ENCODE data around the gene PRDM5. TPM values are rescaled to one million over a fixed set of nuclear protein-coding genes. Genes with fewer than 3 reads are reported as not detected.

The PRDM5 gene
- total and polyA plus RNA-seq, 2 of the 13 experiments (the other 11 are each of a cell fraction or from before 2014, with no cell fraction given), result not detected

DNA sequence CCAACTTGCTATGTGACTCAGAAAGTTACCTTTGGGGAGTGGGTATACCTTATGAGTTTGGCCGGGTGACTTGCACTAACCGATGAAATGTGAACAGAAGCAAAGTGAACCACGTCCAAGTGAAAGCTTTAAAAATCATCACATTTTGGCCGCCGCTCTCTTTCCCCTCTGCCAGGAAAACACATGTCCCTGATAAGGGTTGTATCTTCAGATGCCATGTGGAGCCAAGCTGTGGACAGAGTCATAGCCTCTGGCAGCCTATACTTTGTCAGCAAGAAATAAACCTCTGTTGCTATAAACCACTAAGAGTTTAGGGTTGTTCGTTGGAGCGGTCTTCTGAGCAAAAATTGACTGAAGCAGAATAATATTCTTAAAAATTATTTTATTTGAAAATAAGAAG lies 92.3 kb downstream of the PRDM5 start (continued):
- TF ChIP-seq HOXA3 (CRISPR knock-in tag; IDR thresholded peaks at IDR 0.05) (no peak), STAG1 (CRISPR knock-in tag; IDR thresholded peaks at IDR 0.05) (no peak)
- TF ChIP-seq, protein P1, sequence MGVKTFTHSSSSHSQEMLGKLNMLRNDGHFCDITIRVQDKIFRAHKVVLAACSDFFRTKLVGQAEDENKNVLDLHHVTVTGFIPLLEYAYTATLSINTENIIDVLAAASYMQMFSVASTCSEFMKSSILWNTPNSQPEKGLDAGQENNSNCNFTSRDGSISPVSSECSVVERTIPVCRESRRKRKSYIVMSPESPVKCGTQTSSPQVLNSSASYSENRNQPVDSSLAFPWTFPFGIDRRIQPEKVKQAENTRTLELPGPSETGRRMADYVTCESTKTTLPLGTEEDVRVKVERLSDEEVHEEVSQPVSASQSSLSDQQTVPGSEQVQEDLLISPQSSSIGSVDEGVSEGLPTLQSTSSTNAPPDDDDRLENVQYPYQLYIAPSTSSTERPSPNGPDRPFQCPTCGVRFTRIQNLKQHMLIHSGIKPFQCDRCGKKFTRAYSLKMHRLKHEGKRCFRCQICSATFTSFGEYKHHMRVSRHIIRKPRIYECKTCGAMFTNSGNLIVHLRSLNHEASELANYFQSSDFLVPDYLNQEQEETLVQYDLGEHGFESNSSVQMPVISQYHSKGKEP (CRISPR knock-in tag; IDR thresholded peaks at IDR 0.05), result no peak
- TF ChIP-seq, protein P2, sequence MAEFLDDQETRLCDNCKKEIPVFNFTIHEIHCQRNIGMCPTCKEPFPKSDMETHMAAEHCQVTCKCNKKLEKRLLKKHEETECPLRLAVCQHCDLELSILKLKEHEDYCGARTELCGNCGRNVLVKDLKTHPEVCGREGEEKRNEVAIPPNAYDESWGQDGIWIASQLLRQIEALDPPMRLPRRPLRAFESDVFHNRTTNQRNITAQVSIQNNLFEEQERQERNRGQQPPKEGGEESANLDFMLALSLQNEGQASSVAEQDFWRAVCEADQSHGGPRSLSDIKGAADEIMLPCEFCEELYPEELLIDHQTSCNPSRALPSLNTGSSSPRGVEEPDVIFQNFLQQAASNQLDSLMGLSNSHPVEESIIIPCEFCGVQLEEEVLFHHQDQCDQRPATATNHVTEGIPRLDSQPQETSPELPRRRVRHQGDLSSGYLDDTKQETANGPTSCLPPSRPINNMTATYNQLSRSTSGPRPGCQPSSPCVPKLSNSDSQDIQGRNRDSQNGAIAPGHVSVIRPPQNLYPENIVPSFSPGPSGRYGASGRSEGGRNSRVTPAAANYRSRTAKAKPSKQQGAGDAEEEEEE (CRISPR knock-in tag; IDR thresholded peaks at IDR 0.05; ENCODE audit: borderline replicate concordance), result no peak
- TF ChIP-seq, protein P3, sequence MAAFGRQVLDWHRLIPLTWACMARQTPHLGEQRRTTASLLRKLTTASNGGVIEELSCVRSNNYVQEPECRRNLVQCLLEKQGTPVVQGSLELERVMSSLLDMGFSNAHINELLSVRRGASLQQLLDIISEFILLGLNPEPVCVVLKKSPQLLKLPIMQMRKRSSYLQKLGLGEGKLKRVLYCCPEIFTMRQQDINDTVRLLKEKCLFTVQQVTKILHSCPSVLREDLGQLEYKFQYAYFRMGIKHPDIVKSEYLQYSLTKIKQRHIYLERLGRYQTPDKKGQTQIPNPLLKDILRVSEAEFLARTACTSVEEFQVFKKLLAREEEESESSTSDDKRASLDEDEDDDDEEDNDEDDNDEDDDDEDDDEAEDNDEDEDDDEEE (CRISPR knock-in tag; IDR thresholded peaks at IDR 0.05), result no peak

DNA sequence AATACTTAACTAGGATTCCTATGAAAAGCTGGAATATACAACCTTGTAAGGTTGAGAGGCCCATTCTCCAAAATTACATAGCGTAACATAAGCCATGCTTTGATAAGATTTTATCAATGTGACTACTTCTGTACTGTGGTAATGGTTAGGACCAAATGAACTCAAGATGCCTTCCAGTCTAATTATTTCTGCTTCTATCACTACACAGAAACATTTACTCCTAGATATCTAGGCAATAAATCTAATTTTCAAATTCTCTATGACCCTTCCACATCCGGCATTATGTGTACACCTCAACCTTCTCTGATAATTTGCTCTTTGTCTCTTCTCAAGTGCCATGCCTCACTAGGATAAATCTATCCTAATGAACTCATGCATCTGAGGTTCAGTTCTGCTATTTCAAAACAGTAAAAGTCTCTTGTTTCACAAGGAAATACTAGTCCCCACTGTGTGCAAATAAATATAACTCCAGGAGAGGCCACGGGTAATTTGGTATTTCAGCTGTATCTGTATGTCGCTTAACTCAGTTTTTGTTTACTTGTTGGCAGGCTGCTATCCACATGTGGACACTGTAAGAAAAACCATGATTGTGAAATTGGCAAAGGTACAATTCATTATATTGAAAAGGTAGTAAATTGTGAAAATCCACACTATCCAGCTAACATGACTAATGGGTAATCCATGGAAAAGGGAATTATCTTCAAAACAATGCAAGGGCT lies 93.3 kb downstream of the PRDM5 start:
- Histone ChIP-seq H3K36me3 (replicated peaks in 1 of 2; ENCODE audit: control insufficient read depth in 1 of 2, insufficient read depth in 2 of 2, low read length in 2 of 2) (no peaks in the 10 kb centered on the region), H3K79me2 (ENCODE audit: insufficient read depth, low read length) (no peaks in the 10 kb centered on the region), H3K27me3 (ENCODE audit: control insufficient read depth in 1 of 2, insufficient read depth in 2 of 2, low read length in 2 of 2) (no peaks in the 10 kb centered on the region), H3K9me3 (ENCODE audit: low read length) (no peaks in the 10 kb centered on the region), H2AFZ (ENCODE audit: low read length) (no peak overlapping the region), H3K4me2 (ENCODE audit: low read depth, low read length) (no peak overlapping the region), H3K9ac (ENCODE audit: insufficient read depth, low read depth, low read length) (no peak overlapping the region), H4K20me1 (ENCODE audit: insufficient read depth, low read length) (no peaks in the 10 kb centered on the region), H3K4me1 (ENCODE audit: insufficient read depth, low read length) (no peaks in the 10 kb centered on the region), H3K27ac (ENCODE audit: extremely low read length, insufficient read depth, low read length) (no peak overlapping the region), H3K4me3 (replicated peaks in 1 of 3; ENCODE audit: insufficient read depth in 1 of 3, low read depth in 2 of 3, low read length in 3 of 3) (no peak overlapping the region)
- WGBS (ENCODE audit: low lambda C conversion rate), result 14% methylated on average over 4 of the region's 4 CpGs
- FAIRE-seq (no peak), DNase-seq (ENCODE audit: low spot score) (no peak), ATAC-seq (no peak)
- in situ Hi-C loops (cut with HindIII; ENCODE audit: extremely low pct_ligation_motif_present, low pct_unique_long_range_greater_than_20kb) (no loop called here), intact Hi-C loops (cut with micrococcal nuclease; ENCODE audit: unreplicated experiment) (no loop called here)
- BruUV-seq (replicated peaks), result no TSS peak
- ChIA-PET POLR2A (no interaction called here), CTCF (ENCODE audit: low intra/inter-chr PET ratio, low total read pairs) (no interaction called here)
- no peak for TF ChIP-seq ZNF776 (CRISPR knock-in tag; IDR thresholded peaks at IDR 0.05)
- no peak for TF ChIP-seq SRSF1 (optimal IDR thresholded peaks at IDR 0.05; ENCODE audit: low read depth, low read length)
- TF ChIP-seq FOSL1 (CRISPR knock-in tag; IDR thresholded peaks at IDR 0.05; ENCODE audit: borderline replicate concordance), result no peak
- TF ChIP-seq, protein P4, sequence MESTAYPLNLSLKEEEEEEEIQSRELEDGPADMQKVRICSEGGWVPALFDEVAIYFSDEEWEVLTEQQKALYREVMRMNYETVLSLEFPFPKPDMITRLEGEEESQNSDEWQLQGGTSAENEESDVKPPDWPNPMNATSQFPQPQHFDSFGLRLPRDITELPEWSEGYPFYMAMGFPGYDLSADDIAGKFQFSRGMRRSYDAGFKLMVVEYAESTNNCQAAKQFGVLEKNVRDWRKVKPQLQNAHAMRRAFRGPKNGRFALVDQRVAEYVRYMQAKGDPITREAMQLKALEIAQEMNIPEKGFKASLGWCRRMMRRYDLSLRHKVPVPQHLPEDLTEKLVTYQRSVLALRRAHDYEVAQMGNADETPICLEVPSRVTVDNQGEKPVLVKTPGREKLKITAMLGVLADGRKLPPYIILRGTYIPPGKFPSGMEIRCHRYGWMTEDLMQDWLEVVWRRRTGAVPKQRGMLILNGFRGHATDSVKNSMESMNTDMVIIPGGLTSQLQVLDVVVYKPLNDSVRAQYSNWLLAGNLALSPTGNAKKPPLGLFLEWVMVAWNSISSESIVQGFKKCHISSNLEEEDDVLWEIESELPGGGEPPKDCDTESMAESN (CRISPR knock-in tag; conservative IDR thresholded peaks at IDR 0.05), result no peak
- TF ChIP-seq KDM5A (IDR thresholded peaks at IDR 0.05; ENCODE audit: borderline replicate concordance, low read length), result no peak
- no peak for TF ChIP-seq HDAC6 (IDR thresholded peaks at IDR 0.05; ENCODE audit: low read depth, low read length)
- no peak for TF ChIP-seq ZFY (CRISPR knock-in tag; IDR thresholded peaks at IDR 0.05)
